SK-N-SH (cell line): ENCODE measurements around the gene ANAPC5. TPM values are rescaled to one million over a fixed set of nuclear protein-coding genes. Genes with fewer than 3 reads are reported as not detected.

Experiments used
- CTCF ChIA-PET: fragments of 300-600, 350-600 bp; formaldehyde crosslinking; extraction: SDS; loops from one replicate; lab custom pipeline; 2021; lab: Yijun Ruan, JAX
- POLR2A ChIA-PET: fragments of 350-600 bp; sonication (Branson Sonifier 250); formaldehyde crosslinking; extraction: SDS; loops from one replicate; lab custom pipeline; 2020; ENCODE audit warnings: antibody characterized with exemption, inconsistent platforms; lab: Yijun Ruan, JAX
- DNase-seq: peaks from one replicate; pipeline ENCODE4 v3.0.0; 2012
- H2AFZ ChIP-seq: fragments of 200-600 bp; sonication (generic); 2 replicates; pipeline ENCODE4 v1.8.1; 2016; ENCODE audit warnings: antibody characterized with exemption, mild to moderate bottlenecking, low read depth
- H3F3A ChIP-seq: fragments of 200-600 bp; sonication (generic); replicated peaks from 2 replicates; pipeline ENCODE3; 2016; ENCODE audit warnings: antibody characterized with exemption, mild to moderate bottlenecking; ENCODE audit not compliant: insufficient read depth
- H3K27ac ChIP-seq, 2 experiments: fragments of 200-500 bp in 1 of 2; fragments of 200-600 bp in 1 of 2; sonication (Bioruptor generic) in 1 of 2; sonication (generic), shearing (Covaris generic) in 1 of 2; 2 replicates each; pipeline versions ENCODE4 v1.5.1 to v1.6.1; 2014 to 2016; ENCODE audit warnings: low read depth in 2 of 2, inconsistent platforms in 1 of 2, low read length in 1 of 2, mild to moderate bottlenecking in 1 of 2, mixed read lengths in 1 of 2
- H3K27me3 ChIP-seq: fragments of 200-600 bp; sonication (generic), shearing (Covaris generic); 2 replicates; pipeline ENCODE4 v1.6.1; 2016; ENCODE audit warnings: mixed run types; ENCODE audit not compliant: insufficient read depth
- H3K36me3 ChIP-seq, 2 experiments: fragments of 200-500 bp in 1 of 2; fragments of 200-600 bp in 1 of 2; sonication (Bioruptor generic) in 1 of 2; sonication (generic) in 1 of 2; replicated peaks in 1 of 2; 2 replicates each; pipeline versions ENCODE3 to v1.5.1; 2014 to 2016; ENCODE audit warnings: low read length in 1 of 2, mild to moderate bottlenecking in 1 of 2; ENCODE audit not compliant: insufficient read depth in 2 of 2, control insufficient read depth in 1 of 2
- H3K4me1 ChIP-seq, 2 experiments: fragments of 200-500 bp in 1 of 2; fragments of 200-600 bp in 1 of 2; sonication (Bioruptor generic) in 1 of 2; sonication (generic), shearing (Covaris generic) in 1 of 2; 2 replicates each; pipeline versions ENCODE4 v1.5.1 to v1.6.1; 2014 to 2016; ENCODE audit warnings: low read depth in 1 of 2, low read length in 1 of 2, mixed run types in 1 of 2; ENCODE audit not compliant: insufficient read depth in 2 of 2, control insufficient read depth in 1 of 2
- H3K4me2 ChIP-seq: fragments of 200-600 bp; sonication (generic), shearing (Covaris generic); 2 replicates; pipeline ENCODE4 v1.6.1; 2017; ENCODE audit warnings: mixed run types
- H3K4me3 ChIP-seq, 2 experiments: fragments of 200-500 bp in 1 of 2; fragments of 200-600 bp in 1 of 2; sonication (Bioruptor generic) in 1 of 2; sonication (generic), shearing (Covaris generic) in 1 of 2; 2 replicates each; pipeline versions ENCODE4 v1.5.1 to v1.8.1; 2014 to 2016; ENCODE audit warnings: low read depth in 2 of 2, inconsistent platforms in 1 of 2, low read length in 1 of 2, mild to moderate bottlenecking in 1 of 2, mixed read lengths in 1 of 2, moderate library complexity in 1 of 2
- H3K79me2 ChIP-seq: fragments of 200-600 bp; sonication (generic); 2 replicates; pipeline ENCODE4 v1.8.1; 2017; ENCODE audit warnings: mild to moderate bottlenecking; ENCODE audit not compliant: insufficient read depth
- H3K9ac ChIP-seq: fragments of 200-600 bp; sonication (generic); 2 replicates; pipeline ENCODE4 v1.6.1; 2017; ENCODE audit warnings: mixed run types
- H3K9me2 ChIP-seq: fragments of 200-600 bp; sonication (generic); 2 replicates; pipeline ENCODE4 v1.6.1; 2017; ENCODE audit warnings: mixed run types
- H3K9me3 ChIP-seq: fragments of 200-600 bp; sonication (generic); 2 replicates; pipeline ENCODE4 v1.6.1; 2017; ENCODE audit warnings: mixed run types, mild to moderate bottlenecking, moderate library complexity
- H4K20me1 ChIP-seq: fragments of 200-600 bp; sonication (generic); 2 replicates; pipeline ENCODE4 v1.6.1; 2017; ENCODE audit warnings: mild to moderate bottlenecking, mixed run types; ENCODE audit not compliant: insufficient read depth
- ELF1 ChIP-seq: IDR thresholded peaks from 2 replicates; pipeline ENCODE4 v1.4.0; 2012
- EP300 ChIP-seq, 2 experiments: IDR thresholded peaks; 2 replicates each; pipeline versions ENCODE4 v1.4.0 to v1.6.1; 2012; ENCODE audit warnings: borderline replicate concordance in 1 of 2, low read depth in 1 of 2, low read length in 1 of 2
- FOSL2 ChIP-seq: IDR thresholded peaks from 2 replicates; pipeline ENCODE4 v1.4.0; 2012; ENCODE audit warnings: low read depth, mild to moderate bottlenecking, moderate library complexity, borderline replicate concordance
- FOXJ3 ChIP-seq: sonication (generic); formaldehyde crosslinking; IDR thresholded peaks from 2 replicates; pipeline ENCODE4 v1.5.1; 2020; ENCODE audit warnings: mild to moderate bottlenecking, missing genetic modification reagents
- GABPA ChIP-seq: IDR thresholded peaks from 2 replicates; pipeline ENCODE4 v1.4.0; 2012; ENCODE audit warnings: low read depth, mild to moderate bottlenecking
- GATA2 ChIP-seq: sonication (generic); formaldehyde crosslinking; IDR thresholded peaks from 2 replicates; pipeline ENCODE4 v1.5.0; 2020; ENCODE audit warnings: mild to moderate bottlenecking, missing genetic modification reagents
- JUND ChIP-seq: IDR thresholded peaks from 2 replicates; pipeline ENCODE4 v1.4.0; 2012
- NRF1 ChIP-seq: IDR thresholded peaks from 2 replicates; pipeline ENCODE4 v1.6.1; 2012; ENCODE audit warnings: low read depth, mild to moderate bottlenecking, low read length
- POLR2AphosphoS5 ChIP-seq: IDR thresholded peaks from 2 replicates; pipeline ENCODE4 v1.6.1; 2012; ENCODE audit warnings: low read depth, low read length
- RAD21 ChIP-seq: IDR thresholded peaks from 2 replicates; pipeline ENCODE4 v1.6.1; 2012; ENCODE audit warnings: mild to moderate bottlenecking, low read length
- RCOR1 ChIP-seq: fragments of 150-350 bp; IDR thresholded peaks from 2 replicates; pipeline ENCODE4 v1.6.1; 2017; ENCODE audit warnings: antibody characterized with exemption, low read length
- RFX5 ChIP-seq: IDR thresholded peaks from 2 replicates; pipeline ENCODE4 v1.6.1; 2012; ENCODE audit warnings: mild to moderate bottlenecking, improper control_type of control experiment, low read length
- RXRA ChIP-seq: IDR thresholded peaks from 2 replicates; pipeline ENCODE4 v1.4.0; 2012; ENCODE audit warnings: low read depth, mild to moderate bottlenecking, borderline replicate concordance
- SIN3A ChIP-seq: IDR thresholded peaks from 2 replicates; pipeline ENCODE4 v1.6.1; 2012; ENCODE audit warnings: low read depth, mild to moderate bottlenecking, low read length, moderate library complexity, borderline replicate concordance
- SMC3 ChIP-seq: IDR thresholded peaks from 2 replicates; pipeline ENCODE4 v1.6.1; 2012; ENCODE audit warnings: low read depth, low read length, improper control_type of control experiment
- TAF1 ChIP-seq: IDR thresholded peaks from 2 replicates; pipeline ENCODE4 v1.6.1; 2012; ENCODE audit warnings: low read depth, mild to moderate bottlenecking, low read length, moderate library complexity, borderline replicate concordance
- TCF12 ChIP-seq: IDR thresholded peaks from 2 replicates; pipeline ENCODE4 v1.4.0; 2012
- TEAD4 ChIP-seq: IDR thresholded peaks from 2 replicates; pipeline ENCODE4 v1.4.0; 2012; ENCODE audit warnings: mild to moderate bottlenecking, borderline replicate concordance; ENCODE audit not compliant: insufficient read depth
- YY1 ChIP-seq: IDR thresholded peaks from 2 replicates; pipeline ENCODE4 v1.4.0; 2012; ENCODE audit warnings: low read depth, mild to moderate bottlenecking
- WGBS: methylation state at CpG from one replicate; pipeline ENCODE4 v1.1.6; 2017; ENCODE audit warnings: low lambda C conversion rate; 5-methylcytosine and 5-hydroxymethylcytosine counted together
- polyA plus RNA-seq, 3 experiments: library from polyadenylated mRNA; depleted of rRNA; stranded (reverse); fragments of >200 nt; gene quantifications; 2 replicates each; pipeline ENCODE4 v1.2.3, GENCODE V29; 2012
- TF ChIP-seq, protein P1 (sequence below): IDR thresholded peaks from 2 replicates; pipeline ENCODE4 v1.4.0; 2012; ENCODE audit warnings: low read depth, borderline replicate concordance
- TF ChIP-seq, protein P2 (sequence below): IDR thresholded peaks from 2 replicates; pipeline ENCODE4 v1.4.0; 2012; ENCODE audit warnings: low read depth
- TF ChIP-seq, protein P3 (sequence below): fragments of 150-350 bp; IDR thresholded peaks from 2 replicates; pipeline ENCODE4 v1.6.1; 2016; ENCODE audit warnings: mild to moderate bottlenecking, low read depth, low read length
- TF ChIP-seq, protein P4 (sequence below): fragments of 200-600 bp; sonication (generic); IDR thresholded peaks from 2 replicates; pipeline ENCODE4 v1.6.1; 2017; ENCODE audit warnings: antibody characterized with exemption, mild to moderate bottlenecking, moderate library complexity
- TF ChIP-seq, protein P5 (sequence below): IDR thresholded peaks from 2 replicates; pipeline ENCODE4; 2012

The ANAPC5 gene
- polyA plus RNA-seq, 1 of the 3 experiments (the other 2 are of a cell fraction), result 110 TPM

DNA sequence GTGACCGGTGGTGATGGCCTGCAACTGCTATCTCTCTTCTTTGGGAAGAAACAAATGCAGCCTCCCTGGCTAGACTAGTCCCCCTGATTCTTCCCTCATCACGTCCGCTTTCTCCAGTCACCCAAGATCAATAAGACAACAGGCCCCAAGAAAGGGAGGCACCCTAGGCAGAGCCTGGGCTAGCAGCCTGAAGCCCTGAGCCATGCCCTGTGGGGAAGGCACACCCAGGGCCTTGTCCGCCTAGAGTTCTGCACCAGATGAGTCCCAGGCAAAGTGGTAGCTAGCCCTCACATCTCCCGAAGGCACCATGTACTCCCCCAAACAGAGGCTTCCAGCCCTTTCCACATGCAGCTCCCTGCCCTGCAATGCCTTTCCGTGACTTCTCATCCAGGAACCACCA lies 90.8 kb downstream of the ANAPC5 start:
- H3K9me2 ChIP-seq, result no peaks in the 10 kb centered on the region
- WGBS, result 86% methylated on average over 6 of the region's 6 CpGs
- H2AFZ ChIP-seq, result no peak overlapping the region
- no peak overlapping the region for H3K9ac ChIP-seq
- CTCF ChIA-PET, result no interaction called here
- H3K27me3 ChIP-seq, result no peaks in the 10 kb centered on the region
- H3K4me1 ChIP-seq, result no peaks in the 10 kb centered on the region
- H3K4me2 ChIP-seq, result no peak overlapping the region
- POLR2A ChIA-PET, result no interaction called here
- no peak for TF ChIP-seq RCOR1
- TF ChIP-seq POLR2AphosphoS5, result no peak
- TF ChIP-seq, protein P1, sequence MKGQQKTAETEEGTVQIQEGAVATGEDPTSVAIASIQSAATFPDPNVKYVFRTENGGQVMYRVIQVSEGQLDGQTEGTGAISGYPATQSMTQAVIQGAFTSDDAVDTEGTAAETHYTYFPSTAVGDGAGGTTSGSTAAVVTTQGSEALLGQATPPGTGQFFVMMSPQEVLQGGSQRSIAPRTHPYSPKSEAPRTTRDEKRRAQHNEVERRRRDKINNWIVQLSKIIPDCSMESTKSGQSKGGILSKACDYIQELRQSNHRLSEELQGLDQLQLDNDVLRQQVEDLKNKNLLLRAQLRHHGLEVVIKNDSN, result no peak
- TF ChIP-seq SIN3A, result no peak
- no peak for TF ChIP-seq FOSL2
- no peak for TF ChIP-seq ELF1
- TF ChIP-seq NRF1, result no peak
- TF ChIP-seq TCF12, result no peak
- TF ChIP-seq, protein P2, sequence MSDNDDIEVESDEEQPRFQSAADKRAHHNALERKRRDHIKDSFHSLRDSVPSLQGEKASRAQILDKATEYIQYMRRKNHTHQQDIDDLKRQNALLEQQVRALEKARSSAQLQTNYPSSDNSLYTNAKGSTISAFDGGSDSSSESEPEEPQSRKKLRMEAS, result no peak
- TF ChIP-seq YY1, result no peak
- no peak for TF ChIP-seq JUND
- no peak for TF ChIP-seq SMC3
- TF ChIP-seq RAD21, result no peak
- no peak for TF ChIP-seq TAF1
- no peak for TF ChIP-seq TEAD4
- no peak for TF ChIP-seq RFX5
- DNase-seq, result no peak
- no peaks in the 10 kb centered on the region for H3K79me2 ChIP-seq
- H3K4me3 ChIP-seq, result no peak overlapping the region
- peaks cover 5 to 6% of the 10 kb centered on the region in 2 experiments for H3K36me3 ChIP-seq
- H3K9me3 ChIP-seq, result no peaks in the 10 kb centered on the region
- no peak overlapping the region for H3K27ac ChIP-seq
- H3F3A ChIP-seq, result no peaks in the 10 kb centered on the region
- H4K20me1 ChIP-seq, result no peaks in the 10 kb centered on the region

DNA sequence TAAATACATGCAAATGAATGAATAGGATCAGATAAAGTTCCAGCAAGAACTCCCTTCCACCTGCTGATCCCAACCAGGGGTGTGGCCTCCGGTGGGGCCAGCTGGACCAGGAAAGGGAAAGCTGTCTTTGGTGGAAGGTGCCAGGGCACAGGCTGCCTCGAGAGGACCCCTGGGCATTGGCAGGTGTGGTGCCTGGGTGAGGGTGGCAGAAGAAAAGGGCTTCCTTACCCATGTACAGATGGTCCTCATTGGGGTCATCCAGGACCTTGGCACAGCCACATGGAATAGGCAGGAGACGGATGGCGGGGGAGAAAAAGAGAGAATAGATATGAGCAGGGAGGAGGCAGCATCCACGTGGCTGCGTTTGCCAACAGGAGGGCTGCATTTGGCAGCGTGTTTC lies 92.1 kb downstream of the ANAPC5 start:
- Histone ChIP-seq H3K4me2 (no peak overlapping the region), H3K36me3 (peaks cover 5 to 6% of the 10 kb centered on the region in 2 experiments), H3F3A (no peaks in the 10 kb centered on the region), H3K4me3 (no peak overlapping the region), H4K20me1 (no peaks in the 10 kb centered on the region), H3K27me3 (no peaks in the 10 kb centered on the region), H3K9me2 (no peaks in the 10 kb centered on the region), H3K79me2 (no peaks in the 10 kb centered on the region), H3K4me1 (no peaks in the 10 kb centered on the region), H3K9me3 (no peaks in the 10 kb centered on the region), H2AFZ (no peak overlapping the region), H3K9ac (no peak overlapping the region), H3K27ac (no peak overlapping the region)
- TF ChIP-seq RFX5 (no peak), ELF1 (no peak), NRF1 (no peak), SMC3 (no peak), GATA2 (no peak), RXRA (no peak), JUND (no peak), TEAD4 (no peak), EP300 (IDR thresholded peaks at IDR 0.05; ENCODE audit: borderline replicate concordance in 1 of 2, low read depth in 1 of 2, low read length in 1 of 2) (no peak), RCOR1 (no peak), GABPA (no peak), FOXJ3 (CRISPR knock-in tag) (no peak)
- TF ChIP-seq, protein P3, sequence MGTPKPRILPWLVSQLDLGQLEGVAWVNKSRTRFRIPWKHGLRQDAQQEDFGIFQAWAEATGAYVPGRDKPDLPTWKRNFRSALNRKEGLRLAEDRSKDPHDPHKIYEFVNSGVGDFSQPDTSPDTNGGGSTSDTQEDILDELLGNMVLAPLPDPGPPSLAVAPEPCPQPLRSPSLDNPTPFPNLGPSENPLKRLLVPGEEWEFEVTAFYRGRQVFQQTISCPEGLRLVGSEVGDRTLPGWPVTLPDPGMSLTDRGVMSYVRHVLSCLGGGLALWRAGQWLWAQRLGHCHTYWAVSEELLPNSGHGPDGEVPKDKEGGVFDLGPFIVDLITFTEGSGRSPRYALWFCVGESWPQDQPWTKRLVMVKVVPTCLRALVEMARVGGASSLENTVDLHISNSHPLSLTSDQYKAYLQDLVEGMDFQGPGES, result no peak
- TF ChIP-seq, protein P4, sequence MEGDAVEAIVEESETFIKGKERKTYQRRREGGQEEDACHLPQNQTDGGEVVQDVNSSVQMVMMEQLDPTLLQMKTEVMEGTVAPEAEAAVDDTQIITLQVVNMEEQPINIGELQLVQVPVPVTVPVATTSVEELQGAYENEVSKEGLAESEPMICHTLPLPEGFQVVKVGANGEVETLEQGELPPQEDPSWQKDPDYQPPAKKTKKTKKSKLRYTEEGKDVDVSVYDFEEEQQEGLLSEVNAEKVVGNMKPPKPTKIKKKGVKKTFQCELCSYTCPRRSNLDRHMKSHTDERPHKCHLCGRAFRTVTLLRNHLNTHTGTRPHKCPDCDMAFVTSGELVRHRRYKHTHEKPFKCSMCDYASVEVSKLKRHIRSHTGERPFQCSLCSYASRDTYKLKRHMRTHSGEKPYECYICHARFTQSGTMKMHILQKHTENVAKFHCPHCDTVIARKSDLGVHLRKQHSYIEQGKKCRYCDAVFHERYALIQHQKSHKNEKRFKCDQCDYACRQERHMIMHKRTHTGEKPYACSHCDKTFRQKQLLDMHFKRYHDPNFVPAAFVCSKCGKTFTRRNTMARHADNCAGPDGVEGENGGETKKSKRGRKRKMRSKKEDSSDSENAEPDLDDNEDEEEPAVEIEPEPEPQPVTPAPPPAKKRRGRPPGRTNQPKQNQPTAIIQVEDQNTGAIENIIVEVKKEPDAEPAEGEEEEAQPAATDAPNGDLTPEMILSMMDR, result no peak
- TF ChIP-seq, protein P5, sequence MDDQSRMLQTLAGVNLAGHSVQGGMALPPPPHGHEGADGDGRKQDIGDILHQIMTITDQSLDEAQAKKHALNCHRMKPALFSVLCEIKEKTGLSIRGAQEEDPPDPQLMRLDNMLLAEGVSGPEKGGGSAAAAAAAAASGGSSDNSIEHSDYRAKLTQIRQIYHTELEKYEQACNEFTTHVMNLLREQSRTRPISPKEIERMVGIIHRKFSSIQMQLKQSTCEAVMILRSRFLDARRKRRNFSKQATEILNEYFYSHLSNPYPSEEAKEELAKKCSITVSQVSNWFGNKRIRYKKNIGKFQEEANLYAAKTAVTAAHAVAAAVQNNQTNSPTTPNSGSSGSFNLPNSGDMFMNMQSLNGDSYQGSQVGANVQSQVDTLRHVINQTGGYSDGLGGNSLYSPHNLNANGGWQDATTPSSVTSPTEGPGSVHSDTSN, result no peak
- TF ChIP-seq, protein P2, result no peak
- POLR2A ChIA-PET, result no interaction called here
- WGBS, result 92% methylated on average over 7 of the region's 7 CpGs
- no peak for DNase-seq
- CTCF ChIA-PET, result no interaction called here
